Suprapubic skin (tissue), 4 donors: ENCODE results near the gene TOGARAM2.

Experiments used
- EP300 ChIP-seq: sonication (generic); formaldehyde crosslinking; IDR thresholded peaks from one replicate; pipeline ENCODE4 v1.6.1; 2017; ENCODE audit warnings: antibody characterized with exemption
- POLR2A ChIP-seq, 2 donors: fragments of 450-650 bp; IDR thresholded peaks; one replicate each; pipeline ENCODE4 v1.6.1; 2017; ENCODE audit warnings: antibody characterized with exemption in 2 of 2, mild to moderate bottlenecking in 2 of 2, moderate library complexity in 2 of 2
- POLR2AphosphoS5 ChIP-seq, 3 donors: sonication (generic); formaldehyde crosslinking; IDR thresholded peaks; one replicate each; pipeline ENCODE4 v1.6.1; 2017; ENCODE audit warnings: antibody characterized with exemption in 3 of 3
- TF ChIP-seq, protein P1 (sequence below), 2 donors: fragments of 200-600 bp in 1 of 2; fragments of 450-650 bp in 1 of 2; sonication (generic) in 1 of 2; IDR thresholded peaks; one replicate each; pipeline ENCODE4 v1.5.1; 2016 to 2019; ENCODE audit warnings: antibody characterized with exemption in 2 of 2, mild to moderate bottlenecking in 1 of 2, moderate library complexity in 1 of 2

DNA sequence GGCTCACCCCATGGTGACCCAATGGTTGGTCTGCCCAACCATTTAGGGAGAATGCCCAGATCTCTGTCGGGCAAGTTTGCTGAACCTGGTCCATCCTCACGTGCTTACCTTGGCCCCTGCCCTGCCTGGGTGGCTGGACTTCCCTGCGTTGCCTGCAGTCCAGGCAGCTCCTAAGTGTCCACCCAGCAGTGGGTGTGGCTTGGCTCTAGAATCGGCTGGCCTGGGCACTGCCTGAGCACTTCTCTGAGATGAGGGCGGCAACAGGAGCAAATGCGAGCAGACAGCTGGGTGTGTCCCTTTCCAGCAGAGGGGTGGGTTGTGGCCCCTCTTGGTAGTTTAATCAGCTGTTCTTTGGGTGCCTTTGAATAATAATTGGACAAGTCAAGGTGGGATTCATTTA, 82.0 kb downstream of the TOGARAM2 start:
- TF ChIP-seq, protein P1, sequence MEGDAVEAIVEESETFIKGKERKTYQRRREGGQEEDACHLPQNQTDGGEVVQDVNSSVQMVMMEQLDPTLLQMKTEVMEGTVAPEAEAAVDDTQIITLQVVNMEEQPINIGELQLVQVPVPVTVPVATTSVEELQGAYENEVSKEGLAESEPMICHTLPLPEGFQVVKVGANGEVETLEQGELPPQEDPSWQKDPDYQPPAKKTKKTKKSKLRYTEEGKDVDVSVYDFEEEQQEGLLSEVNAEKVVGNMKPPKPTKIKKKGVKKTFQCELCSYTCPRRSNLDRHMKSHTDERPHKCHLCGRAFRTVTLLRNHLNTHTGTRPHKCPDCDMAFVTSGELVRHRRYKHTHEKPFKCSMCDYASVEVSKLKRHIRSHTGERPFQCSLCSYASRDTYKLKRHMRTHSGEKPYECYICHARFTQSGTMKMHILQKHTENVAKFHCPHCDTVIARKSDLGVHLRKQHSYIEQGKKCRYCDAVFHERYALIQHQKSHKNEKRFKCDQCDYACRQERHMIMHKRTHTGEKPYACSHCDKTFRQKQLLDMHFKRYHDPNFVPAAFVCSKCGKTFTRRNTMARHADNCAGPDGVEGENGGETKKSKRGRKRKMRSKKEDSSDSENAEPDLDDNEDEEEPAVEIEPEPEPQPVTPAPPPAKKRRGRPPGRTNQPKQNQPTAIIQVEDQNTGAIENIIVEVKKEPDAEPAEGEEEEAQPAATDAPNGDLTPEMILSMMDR (IDR thresholded peaks at IDR 0.05): no peak
- TF ChIP-seq POLR2AphosphoS5 (IDR thresholded peaks at IDR 0.05): no peak
- no peak for TF ChIP-seq POLR2A (IDR thresholded peaks at IDR 0.05)
- TF ChIP-seq EP300: no peak
